GM18526 (cell line): ENCODE results near the gene POLR1C.

Experiments used
- POLR2A ChIP-seq: IDR thresholded peaks from 3 replicates; pipeline ENCODE4 v1.6.1; 2011; ENCODE audit not compliant: insufficient read length; ENCODE audit errors: extremely low read depth

POLR1C gene

DNA sequence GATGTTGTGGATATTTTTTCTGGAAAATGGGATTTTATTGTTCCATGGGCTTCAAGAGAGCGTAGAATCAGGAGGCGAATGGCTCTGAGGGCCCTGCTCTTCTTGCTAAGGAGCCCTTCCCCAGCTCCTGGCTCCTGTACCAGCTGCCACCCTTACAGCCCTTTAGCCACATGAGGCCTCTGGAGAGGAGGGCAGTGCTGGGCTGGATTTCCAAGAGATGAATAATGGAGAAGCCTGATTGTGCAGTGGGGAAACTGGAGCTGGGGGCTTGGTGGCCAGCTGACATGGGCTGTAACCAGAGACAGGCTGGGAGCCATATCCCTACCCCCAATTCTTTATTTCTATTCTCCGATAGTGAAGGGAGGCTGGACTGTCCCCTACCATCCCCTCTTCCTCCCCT is 16.0 kb upstream of the POLR1C start:
- TF ChIP-seq POLR2A: no peak

- no peak for TF ChIP-seq POLR2A
These were observed 14.2 kb upstream of the POLR1C start for GRCh38 chr6:43502666-43503065.

- TF ChIP-seq POLR2A: no peak
These were observed 13.4 kb upstream of the POLR1C start for GRCh38 chr6:43503443-43503842.

- TF ChIP-seq POLR2A: no peak
These were observed 11.9 kb upstream of the POLR1C start for GRCh38 chr6:43504756-43505593.

- TF ChIP-seq POLR2A: no peak
These were observed 11.2 kb upstream of the POLR1C start for GRCh38 chr6:43505718-43506117.

- no peak for TF ChIP-seq POLR2A
These were observed 10.7 kb upstream of the POLR1C start for GRCh38 chr6:43506171-43506570.

DNA sequence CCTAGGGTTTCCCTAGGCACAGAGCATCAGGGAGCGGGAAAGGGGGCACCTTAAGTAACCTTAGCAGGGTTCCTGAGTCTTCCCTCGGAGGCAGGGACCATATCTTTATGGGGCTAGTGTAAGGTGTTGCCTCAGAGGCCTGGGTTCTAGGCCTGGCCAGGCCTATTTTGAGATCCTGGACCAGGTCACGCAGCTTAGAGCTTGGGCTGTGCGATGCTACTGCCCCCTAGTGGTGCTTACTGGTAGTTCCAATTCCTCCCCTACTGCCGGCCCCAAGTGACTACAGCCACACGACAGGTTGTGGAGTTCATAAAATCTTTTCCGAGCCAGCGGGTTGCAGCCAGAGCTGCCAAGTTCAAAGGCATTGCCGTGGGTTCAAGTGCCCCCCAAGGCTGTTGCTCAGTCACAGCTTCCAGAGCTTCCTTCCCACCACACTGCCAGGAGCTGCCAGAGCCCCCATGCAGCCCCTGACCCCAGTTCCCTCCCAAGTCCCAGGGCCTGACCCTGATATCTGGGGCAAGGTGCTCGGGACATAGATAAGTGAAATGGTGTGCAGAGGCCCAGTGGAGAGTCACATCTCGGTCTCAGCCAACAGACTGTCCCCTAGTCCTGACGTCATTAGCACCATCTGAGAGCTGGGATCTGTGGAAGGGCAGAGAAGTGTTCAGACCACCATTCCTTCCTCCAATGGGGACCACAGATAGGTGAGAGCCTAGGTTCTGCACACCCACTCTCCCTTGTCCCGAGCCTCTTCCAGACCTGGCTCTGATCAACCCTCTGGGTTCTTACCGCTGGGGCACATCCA is 10.0 kb upstream of the POLR1C start:
- no peak for TF ChIP-seq POLR2A

GRCh38 chr6:43508481-43509141 is 8.3 kb upstream of the POLR1C start:
- TF ChIP-seq POLR2A: no peak

- no peak for TF ChIP-seq POLR2A
These were observed 7.5 kb upstream of the POLR1C start for GRCh38 chr6:43509142-43509983.

DNA sequence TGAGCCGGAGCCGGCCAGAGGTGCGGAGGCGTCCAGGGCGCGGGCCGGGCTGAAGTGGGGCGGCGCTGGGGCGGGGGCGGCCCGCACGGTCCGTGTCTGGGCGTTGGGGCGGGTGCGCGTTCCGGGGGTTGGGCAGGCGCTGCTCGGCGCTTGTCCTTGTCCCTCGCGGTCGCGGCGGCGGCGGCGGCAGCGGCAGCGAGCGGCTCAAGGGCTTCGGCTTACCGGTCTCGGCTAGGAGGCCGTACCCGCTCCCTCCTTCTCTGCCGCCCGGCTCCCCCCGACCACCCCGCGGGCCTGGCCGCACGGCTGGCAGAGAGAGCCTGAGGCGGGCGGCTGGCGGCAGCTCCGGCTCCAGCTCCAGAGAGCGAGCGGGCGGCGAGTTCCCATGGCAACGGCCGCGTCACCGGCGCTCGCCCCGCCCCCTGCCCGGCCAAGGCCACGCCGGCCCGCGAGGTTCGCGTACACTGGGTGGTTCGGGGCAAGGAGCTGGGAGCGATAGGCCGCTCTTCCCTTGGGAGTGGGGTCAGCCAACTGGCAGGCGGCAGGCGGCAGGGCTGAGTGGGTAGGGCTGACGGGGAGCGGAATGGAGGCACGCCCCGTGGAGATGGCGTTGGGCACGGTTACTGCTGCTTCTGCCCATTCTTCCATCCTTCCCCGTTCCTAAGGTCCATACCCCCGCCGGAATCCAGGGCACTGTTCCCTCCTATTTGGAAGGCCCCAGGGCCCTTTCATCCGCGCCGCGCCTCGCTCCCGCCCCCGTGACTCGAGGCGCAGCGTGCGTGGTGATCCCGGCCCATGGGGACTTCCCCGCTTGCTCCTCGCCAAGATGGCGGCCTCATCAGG is 6.7 kb upstream of the POLR1C start, which contains the start of gene LRRC73:
TSS of gene LRRC73 (minus strand) at position 363 of the 843 bp plus-strand sequence. CDS start 561 bp downstream, outside the sequence.
- no peak for TF ChIP-seq POLR2A

DNA sequence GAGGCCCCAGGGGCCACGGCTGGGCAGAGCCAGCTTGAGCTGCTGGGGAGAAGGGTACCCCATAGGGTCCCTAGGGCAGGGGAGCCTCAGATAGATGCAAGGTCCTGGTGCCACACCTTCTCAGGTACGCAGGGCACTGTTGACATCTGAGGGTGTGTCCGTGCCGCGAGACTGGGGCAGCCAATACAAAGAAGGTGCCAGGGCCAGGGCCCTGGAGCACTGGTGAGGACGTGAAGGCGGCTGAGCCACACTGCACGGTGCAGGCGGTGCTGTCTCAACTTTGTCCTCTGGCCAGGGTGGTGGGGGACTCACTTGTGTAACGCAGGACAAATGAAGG is 6.1 kb upstream of the POLR1C start:
- no peak for TF ChIP-seq POLR2A

- TF ChIP-seq POLR2A: no peak
These were observed 5.0 kb upstream of the POLR1C start for GRCh38 chr6:43511824-43512415.

GRCh38 chr6:43515808-43516207 is 1.1 kb upstream of the POLR1C start:
- no peak for TF ChIP-seq POLR2A

GRCh38 chr6:43516367-43516696 is 557 bp upstream of the POLR1C start:
- TF ChIP-seq POLR2A: no peak
